CD4-positive, alpha-beta memory T cell (primary cell): Measurements from ENCODE around the gene MTCL1. TPM values are rescaled to one million over a fixed set of nuclear protein-coding genes. Genes with fewer than 3 reads are reported as not detected.

Experiments
- CTCF ChIA-PET: fragments of 350-600 bp; sonication (Branson Sonifier 250); formaldehyde crosslinking; loops from one replicate; lab custom pipeline; 2021; ENCODE audit warnings: inconsistent platforms; ENCODE audit not compliant: partially characterized antibody; lab: Charles Lee
- POLR2A ChIA-PET: fragments of 350-600 bp; sonication (Branson Sonifier 250); formaldehyde crosslinking; loops from one replicate; lab custom pipeline; 2021; ENCODE audit not compliant: partially characterized antibody; lab: Charles Lee
- DNase-seq, 5 donors: peaks; one replicate each; pipeline versions ENCODE4 v3.0.0 to v3.0.0-alpha.2; 2020 to 2022; ENCODE audit warnings: mixed read lengths in 1 of 5
- H3K27ac ChIP-seq: one replicate; pipeline ENCODE4 v1.7.0; 2013; ENCODE audit warnings: low read depth, low read length
- H3K27me3 ChIP-seq: 2 replicates; pipeline ENCODE4 v1.7.0; 2013; ENCODE audit warnings: mild to moderate bottlenecking, low read length, moderate library complexity; ENCODE audit not compliant: insufficient read depth
- H3K36me3 ChIP-seq: 2 replicates; pipeline ENCODE4 v1.7.0; 2013; ENCODE audit warnings: mild to moderate bottlenecking, low read length, moderate library complexity; ENCODE audit not compliant: insufficient read depth
- H3K4me1 ChIP-seq: 2 replicates; pipeline ENCODE4 v1.7.0; 2013; ENCODE audit warnings: mild to moderate bottlenecking, low read length, moderate library complexity; ENCODE audit not compliant: insufficient read depth
- H3K4me3 ChIP-seq, 2 donors: one replicate each; pipeline ENCODE4 v1.7.0; 2013; ENCODE audit warnings: low read length in 2 of 2, mild to moderate bottlenecking in 1 of 2
- H3K9me3 ChIP-seq, 2 donors: one replicate each; pipeline ENCODE4 v1.7.0; 2013; ENCODE audit warnings: low read length in 2 of 2, control low read depth in 1 of 2; ENCODE audit not compliant: control insufficient read depth in 1 of 2
- H3K27ac Mint-ChIP-seq, 7 donors: one replicate each; pipeline ENCODE4 v1.8.0; 2020 to 2021; ENCODE audit warnings: mixed read lengths in 7 of 7, mild to moderate bottlenecking in 6 of 7, inconsistent platforms in 3 of 7, moderate library complexity in 3 of 7
- H3K27me3 Mint-ChIP-seq, 2 donors: one replicate each; pipeline ENCODE4 v1.8.0; 2020 to 2021; ENCODE audit warnings: mixed read lengths in 2 of 2
- H3K36me3 Mint-ChIP-seq, 2 donors: one replicate each; pipeline ENCODE4 v1.8.0; 2020 to 2021; ENCODE audit warnings: mixed read lengths in 2 of 2, inconsistent platforms in 1 of 2, mild to moderate bottlenecking in 1 of 2
- H3K4me1 Mint-ChIP-seq, 4 donors: one replicate each; pipeline ENCODE4 v1.8.0; 2020 to 2021; ENCODE audit warnings: mixed read lengths in 4 of 4, mild to moderate bottlenecking in 1 of 4
- H3K4me3 Mint-ChIP-seq, 8 donors: one replicate each; pipeline ENCODE4 v1.8.0; 2020 to 2021; ENCODE audit warnings: mixed read lengths in 8 of 8, mild to moderate bottlenecking in 7 of 8, moderate library complexity in 6 of 8, inconsistent platforms in 3 of 8
- H3K9me3 Mint-ChIP-seq, 8 donors: one replicate each; pipeline ENCODE4 v1.8.0; 2020 to 2021; ENCODE audit warnings: mixed read lengths in 8 of 8, mild to moderate bottlenecking in 5 of 8, inconsistent platforms in 3 of 8, moderate library complexity in 1 of 8
- intact Hi-C: fragments of 100-400 bp; cut with micrococcal nuclease; formaldehyde crosslinking; loops from one replicate; pipeline ENCODE4 v1.15.1; 2023
- polyA plus RNA-seq, 2 donors: library from polyadenylated mRNA; unstranded; fragments of 300-500 nt; fragmentation: Illumina TruSeq; gene quantifications; one replicate each; pipeline ENCODE4 v1.2.3, GENCODE V29; 2021
- total RNA-seq, 2 experiments: library from RNA; stranded (reverse); gene quantifications; one replicate each; pipeline ENCODE4 v1.2.3, GENCODE V29; 2021

Gene MTCL1
- total and polyA plus RNA-seq, 4 experiments from 2014 or later: 0.29 to 0.36 TPM; not detected in 2

DNA sequence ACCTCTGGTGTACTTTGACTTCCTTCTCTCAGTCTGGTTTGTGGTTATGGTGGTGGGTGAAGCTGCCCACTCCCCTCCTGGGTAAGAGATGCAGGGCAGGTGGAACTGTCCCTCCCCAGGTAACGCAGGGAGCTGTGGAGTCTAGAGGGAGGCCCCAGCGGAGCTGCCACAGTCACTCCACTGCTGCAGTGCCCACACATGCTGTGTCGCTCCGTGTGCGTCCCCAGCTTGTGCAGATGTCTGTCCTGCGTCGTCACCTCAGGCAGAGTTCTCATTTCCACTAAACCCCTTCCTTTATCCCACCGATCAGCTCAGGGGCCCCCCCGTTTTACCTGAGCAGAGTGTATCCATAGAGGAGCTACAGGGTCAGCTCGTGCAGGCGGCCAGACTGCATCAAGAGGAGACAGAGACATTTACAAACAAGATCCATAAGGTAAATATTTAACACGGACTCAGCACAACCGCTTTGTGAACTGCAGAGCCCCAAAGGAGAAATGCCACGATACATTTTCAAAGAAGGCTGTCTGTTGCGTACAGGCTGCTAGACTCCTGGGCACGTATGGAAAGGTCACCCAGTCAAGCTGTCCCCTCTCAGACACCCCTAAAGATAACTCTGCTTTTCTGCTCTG lies 87.4 kb downstream of the MTCL1 start:
- POLR2A ChIA-PET: no interaction called here
- CTCF ChIA-PET: no interaction called here

DNA sequence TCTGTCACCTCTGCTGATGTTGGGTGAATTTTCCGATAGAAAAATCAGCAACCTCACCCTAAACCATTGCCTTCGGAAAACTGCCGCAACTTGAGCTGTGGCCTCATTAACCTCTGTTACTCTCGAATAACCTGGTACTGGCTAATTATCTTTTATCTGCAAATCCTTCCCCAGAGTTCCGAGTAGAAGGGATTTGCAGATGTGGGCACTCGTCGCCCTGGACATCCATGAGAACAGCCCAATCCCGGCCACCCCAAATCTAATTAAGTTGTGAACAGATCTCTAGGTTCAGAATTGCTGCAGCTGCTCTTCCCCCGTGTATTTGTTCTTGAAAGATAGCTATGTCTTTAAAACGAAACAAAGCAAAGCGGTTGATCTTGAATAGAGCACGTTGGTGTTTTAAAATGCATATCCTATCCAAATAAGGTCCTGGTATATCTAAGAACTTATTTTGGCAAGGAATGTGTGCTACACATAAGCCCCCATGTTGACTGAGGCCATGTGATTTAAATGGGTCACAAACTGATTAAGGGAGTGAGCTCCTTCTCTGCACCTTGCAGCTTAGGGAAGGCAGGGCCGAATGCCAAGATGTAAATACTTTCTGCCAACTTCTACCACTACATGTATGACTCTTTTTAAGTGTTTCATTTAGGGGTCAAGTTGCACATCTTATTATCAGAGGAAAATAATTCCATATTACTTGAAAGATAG lies 88.2 kb downstream of the MTCL1 start:
- ChIA-PET CTCF (no interaction called here), POLR2A (no interaction called here)
- no peaks in the 10 kb centered on the region for H3K36me3 ChIP-seq
- no peaks in the 10 kb centered on the region for H3K4me1 ChIP-seq
- no peak for DNase-seq
- H3K36me3 Mint-ChIP-seq: no peaks in the 10 kb centered on the region
- no peak overlapping the region for H3K4me3 ChIP-seq
- no peaks in the 10 kb centered on the region for H3K9me3 Mint-ChIP-seq
- H3K9me3 ChIP-seq: no peaks in the 10 kb centered on the region
- H3K4me1 Mint-ChIP-seq: peaks cover 0 to 2% (median 0%) of the 10 kb centered on the region in 4 donors
- no peaks in the 10 kb centered on the region for H3K27me3 ChIP-seq
- peak overlapping the region in 1 of 7 donors; percentile 14 for H3K27ac Mint-ChIP-seq
- no peak overlapping the region for H3K4me3 Mint-ChIP-seq
- no peak overlapping the region for H3K27ac ChIP-seq
- intact Hi-C loops: no loop called here
- peaks cover 0 to 3% of the 10 kb centered on the region in 2 donors for H3K27me3 Mint-ChIP-seq

More for the DNA sequence above, 87.4 kb downstream of the MTCL1 start:
- no peaks in the 10 kb centered on the region for H3K4me1 ChIP-seq
- H3K4me1 Mint-ChIP-seq: peaks cover 0 to 2% (median 0%) of the 10 kb centered on the region in 4 donors
- H3K4me3 ChIP-seq: no peak overlapping the region
- H3K27ac Mint-ChIP-seq: no peak overlapping the region
- intact Hi-C loops: no loop called here
- peaks cover 0 to 3% of the 10 kb centered on the region in 2 donors for H3K27me3 Mint-ChIP-seq
- H3K9me3 Mint-ChIP-seq: no peaks in the 10 kb centered on the region
- H3K4me3 Mint-ChIP-seq: no peak overlapping the region
- H3K27ac ChIP-seq: no peak overlapping the region
- no peak for DNase-seq
- no peaks in the 10 kb centered on the region for H3K27me3 ChIP-seq
- no peaks in the 10 kb centered on the region for H3K36me3 ChIP-seq
- no peaks in the 10 kb centered on the region for H3K36me3 Mint-ChIP-seq
- no peaks in the 10 kb centered on the region for H3K9me3 ChIP-seq

DNA sequence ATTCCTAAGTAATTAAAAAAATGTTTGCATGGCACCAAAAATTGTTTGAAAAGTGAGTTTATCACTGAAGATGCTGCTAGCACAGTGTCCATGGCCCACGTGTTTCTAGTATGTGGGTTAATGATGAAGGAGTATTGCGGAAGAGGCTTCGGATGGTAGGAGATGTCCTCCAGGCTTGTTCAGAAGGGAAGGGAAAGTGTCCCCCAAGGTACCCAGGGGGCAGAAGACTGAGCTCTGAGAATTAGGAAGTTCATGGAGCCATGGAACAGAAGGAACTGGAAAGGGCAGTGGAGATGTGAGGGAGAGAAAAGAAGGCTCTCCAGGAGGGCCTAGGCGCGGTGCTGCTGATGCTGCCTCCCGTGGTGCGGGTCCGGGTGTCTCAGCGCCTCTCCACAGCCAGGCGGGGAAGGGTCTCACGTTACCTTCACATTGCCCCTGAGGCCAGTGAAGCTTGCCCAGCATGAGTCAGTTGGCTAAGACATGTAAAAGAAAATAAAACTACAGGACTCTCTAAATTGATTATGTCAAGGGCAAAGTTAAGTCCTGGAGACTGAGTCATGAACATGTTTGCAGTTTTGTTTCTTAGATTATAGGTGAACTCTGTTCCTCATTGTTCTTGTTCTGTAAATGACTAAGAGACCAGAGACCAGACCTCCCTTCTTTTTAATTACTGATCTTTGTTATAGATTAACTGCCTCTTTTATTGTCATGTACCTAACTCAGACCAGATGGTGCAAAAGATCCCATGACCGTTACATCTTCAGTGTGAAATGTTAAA lies 89.0 kb downstream of the MTCL1 start:
- Histone ChIP-seq H3K4me1 (no peaks in the 10 kb centered on the region), H3K36me3 (no peaks in the 10 kb centered on the region), H3K27ac (no peak overlapping the region), H3K27me3 (no peaks in the 10 kb centered on the region), H3K9me3 (no peaks in the 10 kb centered on the region), H3K4me3 (no peak overlapping the region)
- Mint-ChIP-seq H3K36me3 (no peaks in the 10 kb centered on the region), H3K9me3 (no peaks in the 10 kb centered on the region), H3K27me3 (peaks cover 0 to under 1% of the 10 kb centered on the region in 2 donors), H3K27ac (no peak overlapping the region), H3K4me1 (peaks cover 0 to 2% (median 0%) of the 10 kb centered on the region in 4 donors), H3K4me3 (no peak overlapping the region)
- intact Hi-C loops: no loop called here
- POLR2A ChIA-PET: no interaction called here
- DNase-seq: no peak
- CTCF ChIA-PET: no interaction called here

DNA sequence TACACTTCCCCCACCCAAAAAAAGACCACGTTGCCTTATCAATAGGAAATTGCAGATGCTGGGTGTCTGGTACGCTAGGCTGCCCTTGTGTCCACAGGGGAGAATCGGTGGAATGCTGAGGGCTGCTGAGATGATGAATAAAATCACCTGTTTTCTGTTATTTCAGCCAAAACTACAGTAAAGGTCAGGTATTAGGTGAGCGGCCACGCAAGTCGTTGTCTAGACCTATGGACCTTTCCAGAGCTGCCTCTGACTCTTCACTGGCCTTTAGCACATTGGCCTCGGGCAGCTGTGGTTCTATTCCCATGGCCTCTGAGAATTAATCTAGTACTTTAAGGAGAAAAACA lies 89.6 kb downstream of the MTCL1 start:
- POLR2A ChIA-PET: no interaction called here
- CTCF ChIA-PET: no interaction called here
- Histone ChIP-seq H3K27me3 (no peaks in the 10 kb centered on the region), H3K4me1 (no peaks in the 10 kb centered on the region), H3K9me3 (no peaks in the 10 kb centered on the region), H3K36me3 (no peaks in the 10 kb centered on the region), H3K27ac (no peak overlapping the region), H3K4me3 (no peak overlapping the region)
- Mint-ChIP-seq H3K27ac (no peak overlapping the region), H3K4me3 (no peak overlapping the region), H3K4me1 (peaks cover 0 to 2% (median 0%) of the 10 kb centered on the region in 4 donors), H3K27me3 (no peaks in the 10 kb centered on the region), H3K36me3 (no peaks in the 10 kb centered on the region), H3K9me3 (no peaks in the 10 kb centered on the region)
- intact Hi-C loops: no loop called here
- no peak for DNase-seq

DNA sequence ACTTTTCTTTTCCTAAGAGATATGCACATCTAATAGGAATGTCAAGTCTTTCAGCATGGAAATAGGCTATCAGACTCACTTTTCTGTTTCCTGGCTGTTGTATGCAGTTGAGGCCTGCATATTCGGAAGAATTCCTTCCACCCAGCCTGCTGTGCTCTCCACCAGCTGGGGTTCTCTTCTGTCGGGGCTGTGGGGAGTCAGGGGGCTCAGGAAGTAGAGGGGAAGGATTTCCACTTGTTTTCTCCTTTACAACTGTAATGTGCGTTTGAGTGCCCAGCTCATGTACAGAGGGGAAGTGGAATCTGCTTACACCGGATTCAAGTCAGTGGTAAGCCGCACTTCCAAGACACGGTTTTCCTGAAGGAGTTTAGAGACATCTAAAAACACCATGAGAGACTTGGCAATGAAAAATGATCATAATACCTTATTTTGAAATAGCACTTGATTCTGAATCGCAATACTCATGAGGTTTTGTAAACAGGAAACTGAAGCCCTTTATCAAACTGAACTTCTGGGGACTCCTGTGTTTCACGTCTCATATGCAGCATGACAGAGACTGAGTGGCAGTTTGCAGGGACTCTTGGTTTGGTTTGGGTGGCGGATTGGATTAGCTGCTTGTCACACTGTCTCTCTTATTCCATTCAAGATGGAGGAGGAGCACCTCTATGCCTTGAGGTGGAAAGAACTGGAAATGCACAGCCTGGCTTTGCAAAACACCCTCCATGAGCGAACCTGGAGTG lies 90.4 kb downstream of the MTCL1 start:
- POLR2A ChIA-PET: no interaction called here
- DNase-seq: no peak
- H3K36me3 Mint-ChIP-seq: no peaks in the 10 kb centered on the region

DNA sequence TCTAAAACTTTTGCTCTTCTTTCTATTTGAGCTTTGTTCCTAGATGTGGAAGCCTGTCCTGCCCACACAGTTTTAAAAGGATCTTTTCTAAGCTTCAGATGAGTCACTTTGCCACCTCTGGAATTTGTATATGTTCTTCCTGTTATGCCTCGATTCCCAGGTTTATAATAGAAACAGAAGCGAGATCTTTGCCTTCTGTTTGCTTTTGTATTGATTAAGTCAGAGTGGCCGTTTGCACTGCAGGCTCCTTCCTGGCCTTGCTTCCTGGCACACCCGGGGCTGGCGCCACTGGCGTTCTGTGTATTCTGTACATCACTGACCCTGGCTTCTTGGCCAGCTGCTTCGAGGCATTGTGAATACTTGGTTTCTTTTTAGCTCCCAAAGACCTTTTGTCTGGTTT lies 91.8 kb downstream of the MTCL1 start:
- Mint-ChIP-seq H3K4me1 (peaks cover 0 to 2% (median 0%) of the 10 kb centered on the region in 4 donors), H3K4me3 (no peak overlapping the region), H3K36me3 (no peaks in the 10 kb centered on the region), H3K9me3 (no peaks in the 10 kb centered on the region), H3K27ac (peak overlapping the region in 1 of 7 donors; percentile 21), H3K27me3 (peaks cover 0 to 4% of the 10 kb centered on the region in 2 donors)
- Histone ChIP-seq H3K27ac (no peak overlapping the region), H3K4me3 (no peak overlapping the region), H3K27me3 (no peaks in the 10 kb centered on the region), H3K4me1 (no peaks in the 10 kb centered on the region), H3K9me3 (no peaks in the 10 kb centered on the region), H3K36me3 (no peaks in the 10 kb centered on the region)
- intact Hi-C loops: no loop called here
- no peak for DNase-seq
- CTCF ChIA-PET: interaction anchor here (1.0 to 1.6 kb wide), 2 partner anchors 10 kb away, joined by 3 to 5 read pairs; no protein-coding TSS in a partner anchor
- POLR2A ChIA-PET: no interaction called here

More for the DNA sequence above, 90.4 kb downstream of the MTCL1 start:
- peaks cover 0 to 2% (median 0%) of the 10 kb centered on the region in 4 donors for H3K4me1 Mint-ChIP-seq
- intact Hi-C loops: no loop called here
- Histone ChIP-seq H3K9me3 (no peaks in the 10 kb centered on the region), H3K36me3 (no peaks in the 10 kb centered on the region), H3K27me3 (no peaks in the 10 kb centered on the region), H3K4me3 (no peak overlapping the region), H3K27ac (no peak overlapping the region), H3K4me1 (no peaks in the 10 kb centered on the region)
- H3K27ac Mint-ChIP-seq: peak overlapping the region in 1 of 7 donors; percentile 53
- CTCF ChIA-PET: no interaction called here
- no peak overlapping the region for H3K4me3 Mint-ChIP-seq
- H3K27me3 Mint-ChIP-seq: no peaks in the 10 kb centered on the region
- H3K9me3 Mint-ChIP-seq: no peaks in the 10 kb centered on the region

DNA sequence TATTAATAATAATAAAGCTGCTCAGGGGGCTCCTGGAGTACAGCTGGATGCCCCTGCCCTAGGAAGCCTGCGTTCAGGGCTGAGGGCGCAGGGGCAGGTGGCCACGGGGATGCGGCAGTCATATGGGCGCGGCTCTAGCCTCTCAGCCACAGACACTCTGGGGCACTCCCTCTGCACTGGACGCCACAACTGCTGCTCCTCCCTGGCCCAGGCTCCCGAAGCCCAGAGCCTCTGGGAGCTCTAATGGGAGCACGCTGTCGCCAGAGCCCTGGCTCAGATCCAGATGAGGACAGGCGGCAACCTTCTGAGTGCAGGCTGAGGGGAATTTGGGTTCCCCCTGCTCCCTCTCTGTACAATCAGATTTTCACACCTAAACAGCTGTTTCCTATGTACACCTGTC lies 93.6 kb downstream of the MTCL1 start:
- no peaks in the 10 kb centered on the region for H3K4me1 ChIP-seq
- Mint-ChIP-seq H3K27ac (no peak overlapping the region), H3K9me3 (no peaks in the 10 kb centered on the region), H3K4me1 (peaks cover 0 to 2% (median 0%) of the 10 kb centered on the region in 4 donors), H3K4me3 (no peak overlapping the region), H3K36me3 (no peaks in the 10 kb centered on the region), H3K27me3 (peaks cover 0 to 4% of the 10 kb centered on the region in 2 donors)
- no peak overlapping the region for H3K27ac ChIP-seq
- DNase-seq: no peak
- no peak overlapping the region for H3K4me3 ChIP-seq
- CTCF ChIA-PET: no interaction called here
- no peaks in the 10 kb centered on the region for H3K36me3 ChIP-seq
- POLR2A ChIA-PET: no interaction called here
- H3K27me3 ChIP-seq: no peaks in the 10 kb centered on the region
- intact Hi-C loops: no loop called here
- no peaks in the 10 kb centered on the region for H3K9me3 ChIP-seq
